GM19023 (cell line): ENCODE results near the gene DZIP1L.
A peak's percentile ranks its signal among the peaks of the same experiment; 100 is the strongest.

Experiments used
- ATAC-seq: cut with Tn5 transposase; IDR thresholded peaks from one replicate; pipeline ENCODE4 v1.9.1; 2021; ENCODE audit warnings: mild to moderate bottlenecking, moderate library complexity; ENCODE audit not compliant: unreplicated experiment

DZIP1L gene

GRCh38 chr3:138072796-138073195, 42.6 kb downstream of the DZIP1L start:
- no peak for ATAC-seq

DNA sequence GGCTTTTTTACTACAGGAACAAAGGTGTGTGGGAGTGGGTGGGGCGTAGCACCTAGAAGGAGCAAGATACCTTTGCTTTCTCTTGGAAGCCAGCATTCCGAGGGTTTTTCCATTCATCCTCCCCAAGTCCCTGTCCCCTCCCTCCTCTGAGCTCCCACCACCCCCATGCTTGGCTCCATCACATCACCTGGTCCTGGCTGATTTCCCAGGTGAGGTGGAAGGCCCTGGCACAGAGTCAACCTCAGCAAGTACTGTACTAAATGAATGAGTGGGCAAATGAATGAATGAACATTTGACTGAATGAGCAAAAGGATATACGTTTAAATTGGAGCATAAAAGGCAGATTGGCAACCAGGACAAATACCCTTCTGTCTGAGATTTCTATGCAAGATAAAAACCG, 45.4 kb downstream of the DZIP1L start:
- ATAC-seq, result no peak

DNA sequence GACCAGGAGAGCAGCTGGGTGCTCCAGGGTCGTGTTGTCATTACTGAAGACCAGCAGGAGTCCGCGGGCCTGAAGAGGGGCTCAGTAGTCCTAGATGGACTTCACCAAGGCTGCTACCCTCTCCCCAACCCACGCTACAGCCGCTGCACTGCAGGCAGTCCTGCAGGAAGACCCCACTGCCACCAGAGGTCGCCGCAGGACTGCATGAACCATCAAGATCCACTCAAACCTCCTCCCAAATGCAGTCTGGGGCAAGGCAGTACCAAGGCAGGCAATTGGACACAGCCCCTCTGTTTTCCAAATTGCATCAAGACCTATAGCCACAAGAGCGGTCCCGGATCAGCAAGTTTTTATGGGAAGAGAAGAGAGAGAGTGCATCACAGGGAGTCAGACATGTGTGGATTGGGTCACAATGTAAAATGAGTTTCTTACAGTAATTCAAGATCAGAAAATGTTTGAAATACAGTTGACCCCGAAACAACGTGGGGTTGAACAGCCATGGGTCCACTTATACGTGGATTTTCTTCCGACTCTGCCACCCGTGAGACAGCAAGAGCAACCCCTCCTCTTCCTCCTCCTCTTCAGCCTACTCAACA, 46.7 kb downstream of the DZIP1L start:
- peak; percentile 73 for ATAC-seq

- no peak for ATAC-seq
These were observed 47.4 kb downstream of the DZIP1L start for GRCh38 chr3:138068046-138068445.

- no peak for ATAC-seq
These were observed 48.4 kb downstream of the DZIP1L start for GRCh38 chr3:138066972-138067371.

- peak; percentile 86 for ATAC-seq
These were observed 49.0 kb downstream of the DZIP1L start for GRCh38 chr3:138066383-138066782.

GRCh38 chr3:138065949-138066348, 49.5 kb downstream of the DZIP1L start:
- no peak for ATAC-seq

GRCh38 chr3:138063416-138063815, 52.0 kb downstream of the DZIP1L start:
- ATAC-seq, result no peak

- no peak for ATAC-seq
These were observed 52.8 kb downstream of the DZIP1L start for GRCh38 chr3:138062626-138063025.

GRCh38 chr3:138062037-138062436, 53.4 kb downstream of the DZIP1L start:
- ATAC-seq, result no peak

- ATAC-seq, result no peak
These were observed 54.6 kb downstream of the DZIP1L start for GRCh38 chr3:138060792-138061191.

GRCh38 chr3:138059261-138059660, 56.1 kb downstream of the DZIP1L start:
- no peak for ATAC-seq

GRCh38 chr3:138057384-138057783, 58.0 kb downstream of the DZIP1L start:
- no peak for ATAC-seq

- ATAC-seq, result no peak
These were observed 61.4 kb downstream of the DZIP1L start for GRCh38 chr3:138054057-138054456.

DNA sequence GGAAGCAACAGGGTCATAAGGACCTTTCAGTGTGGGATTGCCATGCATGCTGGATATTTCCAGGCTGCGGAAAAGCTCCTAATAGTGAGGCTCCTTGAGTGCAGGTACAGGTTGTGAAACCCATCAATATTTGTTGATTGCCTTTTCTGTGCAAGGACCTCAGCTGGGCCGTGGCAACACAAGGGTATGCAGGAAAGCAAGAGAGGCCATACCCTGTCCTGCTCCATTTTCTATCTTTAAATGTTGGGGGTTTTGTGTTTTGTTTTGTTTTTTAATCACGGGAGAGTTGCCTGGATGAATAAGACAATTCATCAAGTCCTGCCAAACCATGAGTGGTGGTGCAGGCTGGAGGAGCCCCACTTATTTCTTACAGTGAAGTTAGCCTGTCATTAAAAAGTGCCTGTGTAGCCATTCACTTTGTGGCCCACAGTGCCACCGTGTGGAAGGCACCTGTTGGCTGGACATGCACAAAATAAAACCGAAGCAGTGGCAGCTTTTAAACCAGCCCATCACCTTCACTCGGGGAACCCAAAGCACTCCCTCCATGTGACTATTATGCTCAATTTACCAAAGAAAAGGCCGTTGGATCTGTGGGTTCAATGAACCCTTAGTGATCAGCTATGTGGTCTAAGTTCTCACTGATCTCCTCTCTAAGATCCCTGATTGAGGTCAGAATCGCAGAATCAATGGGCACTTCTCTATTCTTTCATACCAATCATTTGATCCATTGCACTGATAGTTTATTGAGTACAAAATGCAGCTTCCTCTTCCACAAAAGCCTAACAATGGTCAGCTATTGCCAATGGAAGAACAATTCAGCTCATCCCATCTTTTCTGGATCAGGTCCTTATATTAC, 63.2 kb downstream of the DZIP1L start:
- ATAC-seq, result peak; percentile 55

DNA sequence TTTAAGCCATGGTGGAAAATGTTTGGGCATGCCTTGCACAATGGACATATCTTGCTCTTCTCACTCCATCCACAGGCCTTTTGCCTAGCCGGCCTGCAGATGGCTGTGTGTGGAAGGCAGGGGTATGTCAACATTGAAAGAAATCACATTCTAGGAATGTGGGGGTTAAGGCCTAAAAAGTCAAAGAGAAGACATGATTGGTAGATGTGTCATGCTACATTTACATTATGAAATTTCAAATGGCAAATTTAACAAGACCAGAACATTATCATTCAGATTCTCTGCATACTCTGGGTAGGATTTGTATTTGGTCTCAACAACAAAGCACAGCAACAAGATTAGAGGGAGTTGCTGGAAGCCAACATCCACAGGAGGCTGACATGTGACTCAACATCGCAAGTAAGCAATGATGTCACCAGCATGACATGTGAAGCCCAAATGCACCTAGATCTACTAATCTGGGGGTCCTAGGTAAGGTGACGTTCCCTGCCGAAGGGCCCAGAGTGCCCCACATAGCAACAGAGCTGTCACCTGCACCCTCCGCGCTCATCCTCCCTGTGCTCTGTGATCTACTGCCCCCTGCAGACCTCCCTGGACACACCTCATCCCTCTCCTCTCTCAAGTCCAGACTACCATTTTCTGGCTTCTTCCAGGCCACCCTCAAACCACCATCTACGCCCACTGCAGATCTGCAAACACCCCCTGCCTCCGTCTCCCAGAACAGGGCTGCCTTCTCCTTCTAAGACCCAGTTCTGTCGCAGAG, 66.1 kb downstream of the DZIP1L start:
- no peak for ATAC-seq

DNA sequence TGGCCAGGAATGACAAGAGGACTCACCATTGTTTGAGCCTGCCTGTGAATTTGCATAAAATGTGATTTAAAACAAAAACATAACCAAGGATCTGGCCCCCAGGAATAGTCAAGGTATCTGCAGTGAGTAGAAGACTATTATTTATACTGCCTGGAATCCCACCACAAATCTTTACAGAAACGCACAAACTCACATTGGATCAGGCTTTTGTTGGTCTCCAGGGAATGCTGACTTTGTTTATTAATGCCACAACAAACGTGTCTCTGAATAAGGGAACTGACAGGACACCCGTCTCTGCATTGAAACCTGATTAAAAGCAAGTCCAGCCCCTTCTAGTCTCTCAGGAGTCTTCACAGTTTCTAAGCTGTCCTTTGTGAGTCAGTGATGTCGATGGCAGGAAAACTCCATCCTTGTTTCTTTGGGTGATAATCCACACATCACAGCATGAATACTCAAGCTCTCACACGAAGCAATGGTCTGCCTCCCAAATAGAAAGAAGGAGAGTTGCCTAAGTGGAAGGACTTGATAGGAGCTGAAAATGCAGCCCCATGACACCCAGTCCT, 67.7 kb downstream of the DZIP1L start:
- ATAC-seq, result no peak

DNA sequence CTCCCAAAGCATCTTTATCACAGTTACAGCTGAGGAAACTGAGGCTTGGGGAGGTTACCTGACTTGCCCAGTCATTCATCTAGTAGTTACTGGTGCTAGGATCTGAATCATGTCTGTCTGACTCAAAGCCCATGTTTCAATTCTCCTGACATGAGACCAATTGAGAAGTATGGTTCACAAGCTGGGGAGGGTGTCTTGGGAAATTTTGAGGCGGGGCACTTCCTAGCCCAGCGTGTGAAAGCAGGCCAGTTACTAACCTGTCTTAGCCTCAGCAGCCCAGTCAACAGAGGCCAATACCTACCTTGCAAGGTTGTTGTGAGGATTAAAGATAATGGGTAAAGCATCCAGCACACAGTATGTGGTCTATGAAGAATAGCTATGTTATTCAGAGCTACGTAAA, 68.5 kb downstream of the DZIP1L start:
- ATAC-seq, result peak; percentile 76

- ATAC-seq, result no peak
These were observed 69.3 kb downstream of the DZIP1L start for GRCh38 chr3:138046085-138046484.

GRCh38 chr3:138043266-138044029, 72.0 kb downstream of the DZIP1L start:
- ATAC-seq, result no peak

GRCh38 chr3:138042043-138042442, 73.4 kb downstream of the DZIP1L start:
- no peak for ATAC-seq
